Liver (tissue), 3 donors: ENCODE results near the gene RASGRP2.

Experiments
- CTCF ChIP-seq: fragments of 150-350 bp; IDR thresholded peaks from 2 replicates; pipeline ENCODE4 v1.5.1; 2017; ENCODE audit warnings: improper control_type of control experiment, low read depth, low read length; ENCODE audit not compliant: missing input control
- JUND ChIP-seq, 2 donors: IDR thresholded peaks; 2 replicates each; pipeline ENCODE4 v1.6.1; 2016; ENCODE audit warnings: antibody characterized with exemption in 2 of 2
- REST ChIP-seq: IDR thresholded peaks from 2 replicates; pipeline ENCODE4 v1.6.1; 2016; ENCODE audit warnings: antibody characterized with exemption, mild to moderate bottlenecking
- SP1 ChIP-seq: IDR thresholded peaks from 2 replicates; pipeline ENCODE4 v1.6.1; 2018; ENCODE audit warnings: antibody characterized with exemption, mild to moderate bottlenecking
- TAF1 ChIP-seq: conservative IDR thresholded peaks from 2 replicates; pipeline ENCODE4 v1.6.1; 2016; ENCODE audit warnings: antibody characterized with exemption, mild to moderate bottlenecking
- YY1 ChIP-seq: IDR thresholded peaks from 2 replicates; pipeline ENCODE4 v1.6.1; 2016; ENCODE audit warnings: antibody characterized with exemption, mild to moderate bottlenecking
- donor health status: healthy.
- donor health status: healthy.

GRCh38 chr11:64792482-64792881, 48.5 kb upstream of the RASGRP2 start:
- TF ChIP-seq TAF1 (no peak), CTCF (no peak), SP1 (no peak), JUND (IDR thresholded peaks at IDR 0.05) (no peak), REST (no peak), YY1 (no peak)
